Omental fat pad (tissue), 4 donors: ENCODE data around the gene ZNF175. TPM values are rescaled to one million over a fixed set of nuclear protein-coding genes. Genes with fewer than 3 reads are reported as not detected.

Source experiments
- ATAC-seq: fragments of 150-250 bp; one replicate; pipeline ENCODE4 v1.9.1; 2016; ENCODE audit warnings: mild to moderate bottlenecking, moderate library complexity; ENCODE audit not compliant: low FRiP score
- DNase-seq: peaks from one replicate; pipeline ENCODE4 v3.0.0-alpha.2; 2019; ENCODE audit warnings: low spot score
- CTCF ChIP-seq, 3 donors: fragments of 450-650 bp; IDR thresholded peaks; one replicate each; pipeline ENCODE4 v1.5.1; 2016 to 2017; ENCODE audit warnings: antibody characterized with exemption in 3 of 3, mild to moderate bottlenecking in 3 of 3, moderate library complexity in 2 of 3
- total RNA-seq, 4 donors: library from RNA; depleted of rRNA; stranded (reverse); fragments of >200 nt; gene quantifications; one replicate each; pipeline ENCODE4 v1.1.0, GENCODE V29; 2016

The ZNF175 gene
- total RNA-seq, 4 donors from 2014 or later: 2.2 to 11.5 (median 6.0) TPM

- TF ChIP-seq CTCF (IDR thresholded peaks at IDR 0.05): no peak
- no peak for DNase-seq
- no peak for ATAC-seq
Measured at GRCh38 chr19:51564791-51565190, 6.3 kb upstream of the ZNF175 start.

GRCh38 chr19:51565583-51565982 is 5.5 kb upstream of the ZNF175 start:
- no peak for ATAC-seq
- no peak for TF ChIP-seq CTCF (IDR thresholded peaks at IDR 0.05)
- DNase-seq: no peak

- no peak for TF ChIP-seq CTCF (IDR thresholded peaks at IDR 0.05)
- ATAC-seq: no peak
Measured at GRCh38 chr19:51566489-51567100, 4.5 kb upstream of the ZNF175 start.

GRCh38 chr19:51567583-51567982 is 3.5 kb upstream of the ZNF175 start:
- TF ChIP-seq CTCF (IDR thresholded peaks at IDR 0.05): no peak
- DNase-seq (no peak), ATAC-seq (no peak)

More at GRCh38 chr19:51566489-51567100, 4.5 kb upstream of the ZNF175 start:
- no peak for DNase-seq

- no peak for TF ChIP-seq CTCF (IDR thresholded peaks at IDR 0.05)
- DNase-seq (no peak), ATAC-seq (no peak)
Measured at GRCh38 chr19:51568456-51568855, 2.6 kb upstream of the ZNF175 start.

GRCh38 chr19:51571599-51571998 is 516 bp downstream of the ZNF175 start:
- TF ChIP-seq CTCF (IDR thresholded peaks at IDR 0.05): no peak
- no peak for DNase-seq
- no peak for ATAC-seq

- DNase-seq: no peak
- ATAC-seq: no peak
- TF ChIP-seq CTCF (IDR thresholded peaks at IDR 0.05): no peak
Measured at GRCh38 chr19:51572410-51572809, 1.3 kb downstream of the ZNF175 start.
